Measurements from ENCODE around the gene NKAPD1.
"Not testable (repeated sequence)": the region's sequence is repeated elsewhere in the genome, so short reads cannot be mapped to it uniquely, and the experiment has no call there.

NKAPD1 gene, protein sequence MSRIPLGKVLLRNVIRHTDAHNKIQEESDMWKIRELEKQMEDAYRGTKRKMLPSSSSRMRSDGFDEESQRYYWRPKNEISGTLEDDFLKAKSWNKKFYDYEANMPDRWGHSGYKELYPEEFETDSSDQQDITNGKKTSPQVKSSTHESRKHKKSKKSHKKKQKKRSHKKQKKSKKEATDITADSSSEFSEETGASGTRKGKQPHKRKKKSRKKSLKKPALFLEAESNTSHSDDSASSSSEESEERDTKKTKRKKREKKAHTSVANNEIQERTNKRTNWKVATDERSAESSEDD

DNA sequence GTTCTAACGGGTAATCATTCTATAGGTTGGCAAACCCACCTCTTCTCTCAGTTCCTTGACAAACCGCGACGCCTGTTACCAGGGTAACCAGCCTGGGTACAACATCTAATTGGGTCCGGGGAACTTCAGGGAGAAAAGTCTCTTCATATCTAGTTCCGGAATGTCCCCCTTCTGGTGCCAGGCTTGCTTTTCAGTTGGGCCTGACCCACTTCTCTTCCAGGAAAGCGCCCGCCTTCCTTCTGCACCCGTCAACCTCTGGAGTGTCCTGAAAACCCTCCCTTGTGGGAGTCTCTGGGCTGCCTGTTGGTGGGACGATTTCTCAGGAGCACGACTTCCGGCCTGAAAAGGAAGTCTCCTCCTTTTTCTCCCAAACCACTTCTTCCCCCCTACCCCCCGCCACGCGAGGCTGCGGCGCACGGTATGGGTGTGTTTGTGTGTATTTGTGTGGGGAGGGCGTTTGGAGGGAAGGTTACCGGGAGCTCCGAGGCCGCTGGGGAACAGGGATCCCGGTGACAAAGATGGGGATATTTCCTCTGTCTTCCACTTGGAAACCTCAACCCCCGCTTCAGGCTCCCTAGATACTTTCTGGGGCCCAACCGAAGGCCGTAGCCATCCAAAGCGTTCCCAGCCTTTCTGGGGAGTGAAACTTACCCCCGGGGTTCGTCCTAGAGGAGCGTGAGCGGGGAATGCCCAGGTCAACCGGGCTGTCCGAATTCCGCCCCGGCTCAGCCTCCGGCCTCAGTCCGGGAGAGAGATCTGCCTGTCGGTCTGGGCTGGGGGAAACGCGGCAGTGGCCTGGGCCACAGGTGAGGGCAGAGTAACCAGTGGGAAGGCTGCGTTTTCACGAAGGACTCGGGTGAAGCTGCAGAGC is at the start of gene NKAPD1, which contains the start of gene PIH1D2:
TSS of gene NKAPD1 (plus strand) at position 359 of the 871 bp plus-strand sequence. CDS start 1,276 bp downstream, outside the sequence.
TSS of gene PIH1D2 (minus strand) at position 77 of the 871 bp plus-strand sequence. CDS start 843 bp downstream, outside the sequence.
- DNase-seq, result peak; percentile 94

DNA sequence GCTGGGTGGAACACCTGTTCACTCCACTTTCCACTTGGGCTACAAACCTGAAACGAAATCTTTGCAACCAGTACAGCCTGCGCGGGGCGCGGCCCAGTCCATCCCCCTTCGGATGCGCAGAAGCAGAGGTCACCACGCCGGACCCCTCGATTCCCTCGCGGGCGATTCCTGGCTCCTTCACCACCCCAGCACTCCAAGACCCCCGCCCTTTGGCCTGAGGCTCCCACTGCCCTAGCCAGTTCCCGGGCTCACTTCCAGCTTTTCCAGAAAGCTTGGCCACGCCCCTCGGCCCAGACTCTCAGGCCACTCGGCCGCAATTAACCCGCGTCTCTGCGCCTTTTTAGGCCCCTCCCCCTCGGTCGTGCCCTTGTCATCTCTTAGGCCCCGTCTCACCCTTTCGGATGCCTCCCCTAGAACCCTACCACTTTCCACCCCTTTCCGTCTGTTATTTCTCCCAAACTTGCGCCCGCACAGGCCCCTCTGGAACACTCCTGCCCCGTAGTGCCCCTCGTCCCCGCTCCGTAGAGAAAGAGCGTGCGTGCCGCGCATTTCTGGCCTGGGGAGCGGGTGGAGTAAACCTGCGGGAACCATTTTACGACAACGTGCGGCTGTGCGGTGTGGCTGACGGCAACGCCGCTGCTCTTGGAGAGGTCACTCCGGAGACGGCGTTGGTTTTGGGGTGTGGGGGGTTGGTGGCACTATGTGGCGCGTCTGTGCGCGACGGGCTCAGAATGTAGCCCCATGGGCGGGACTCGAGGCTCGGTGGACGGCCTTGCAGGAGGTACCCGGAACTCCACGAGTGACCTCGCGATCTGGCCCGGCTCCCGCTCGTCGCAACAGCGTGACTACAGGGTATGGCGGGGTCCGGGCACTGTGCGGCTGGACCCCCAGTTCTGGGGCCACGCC is 49.1 kb upstream of the NKAPD1 start, which contains the start of gene DLAT:
TSS of gene DLAT (plus strand) at position 636 of the 906 bp plus-strand sequence. CDS start at position 701, 65 bp downstream.
- peak; percentile 97 for DNase-seq

DNA sequence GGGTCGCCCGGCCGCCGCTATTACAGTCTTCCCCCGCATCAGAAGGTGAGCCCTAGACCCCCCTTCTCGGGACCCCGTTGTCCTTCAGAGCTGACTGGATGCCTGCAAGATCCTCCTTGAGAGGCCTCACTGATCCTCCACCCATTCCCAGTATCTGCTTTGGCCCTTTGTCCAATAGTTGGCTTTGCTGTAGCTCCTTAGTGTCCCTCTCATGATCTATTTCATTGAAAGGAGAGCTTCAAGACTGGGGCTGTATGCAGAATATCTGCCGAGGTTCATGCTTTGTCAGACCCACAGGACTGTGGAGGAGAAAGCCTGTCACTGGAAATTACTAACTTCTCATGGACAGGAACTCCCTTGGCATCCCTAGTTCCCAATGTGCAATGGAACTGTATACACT is 48.4 kb upstream of the NKAPD1 start:
- DNase-seq, result peak; percentile 49

DNA sequence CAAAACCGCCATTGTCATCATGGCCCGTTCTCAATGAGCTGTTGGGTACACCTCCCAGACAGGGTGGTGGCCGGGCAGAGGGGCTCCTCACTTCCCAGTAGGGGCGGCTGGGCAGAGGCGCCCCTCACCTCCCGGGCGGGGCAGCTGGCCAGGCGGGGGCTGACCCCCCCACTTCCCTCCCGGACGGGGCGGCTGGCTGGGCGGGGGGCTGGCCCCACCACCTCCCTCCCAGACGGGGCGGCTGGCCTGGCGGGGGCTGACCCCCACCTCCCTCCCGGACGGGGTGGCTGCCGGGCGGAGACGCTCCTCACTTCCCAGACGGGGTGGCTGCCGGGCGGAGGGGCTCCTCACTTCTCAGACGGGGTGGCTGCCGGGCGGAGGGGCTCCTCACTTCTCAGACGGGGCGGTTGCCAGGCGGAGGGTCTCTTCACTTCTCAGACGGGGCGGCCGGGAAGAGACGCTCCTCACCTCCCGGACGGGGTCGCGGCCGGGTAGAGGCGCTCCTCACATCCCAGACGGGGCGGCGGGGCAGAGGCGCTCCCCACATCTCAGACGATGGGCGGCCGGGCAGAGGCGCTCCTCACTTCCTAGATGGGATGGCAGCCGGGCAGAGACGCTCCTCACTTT is 47.2 kb upstream of the NKAPD1 start:
- not testable (repeated sequence) for DNase-seq

DNA sequence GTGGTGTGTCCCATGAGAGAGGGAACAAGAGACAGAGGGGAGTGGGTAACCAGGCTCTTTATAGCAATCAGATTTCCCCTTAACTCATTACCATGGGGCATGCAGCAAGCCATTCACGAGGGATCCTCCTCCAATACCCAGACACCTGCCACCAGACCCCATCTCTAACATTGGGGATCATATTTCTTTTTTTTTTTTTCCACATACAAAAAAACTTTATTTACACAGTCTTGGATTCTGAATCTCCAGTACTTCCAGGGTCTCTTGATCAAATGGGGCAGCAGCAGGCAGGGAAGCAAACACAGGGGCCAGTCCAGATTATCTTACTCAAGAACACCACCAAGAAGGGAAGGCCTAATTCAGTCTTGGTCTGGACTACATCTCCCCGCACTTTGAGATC is 44.6 kb upstream of the NKAPD1 start:
- DNase-seq, result no peak

DNA sequence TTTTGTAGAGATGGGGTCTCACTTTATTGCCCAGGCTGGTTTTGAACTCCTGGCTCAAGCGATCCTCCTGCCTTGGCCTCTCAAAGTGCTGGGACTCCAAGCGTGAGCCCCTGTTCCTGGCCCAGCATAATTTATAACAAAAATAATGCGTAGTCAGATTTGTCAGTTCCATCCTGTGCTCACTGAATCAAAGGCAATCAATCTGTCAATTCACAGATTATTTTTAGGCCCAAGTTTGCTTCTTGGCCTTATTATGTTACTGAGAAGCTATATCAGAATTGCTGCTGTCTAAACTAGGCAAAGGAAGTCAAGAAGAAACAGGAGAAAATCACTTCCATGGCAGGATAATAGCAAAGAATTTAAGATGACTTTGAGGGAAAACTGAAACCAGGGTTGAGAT is 40.2 kb upstream of the NKAPD1 start:
- DNase-seq, result no peak

DNA sequence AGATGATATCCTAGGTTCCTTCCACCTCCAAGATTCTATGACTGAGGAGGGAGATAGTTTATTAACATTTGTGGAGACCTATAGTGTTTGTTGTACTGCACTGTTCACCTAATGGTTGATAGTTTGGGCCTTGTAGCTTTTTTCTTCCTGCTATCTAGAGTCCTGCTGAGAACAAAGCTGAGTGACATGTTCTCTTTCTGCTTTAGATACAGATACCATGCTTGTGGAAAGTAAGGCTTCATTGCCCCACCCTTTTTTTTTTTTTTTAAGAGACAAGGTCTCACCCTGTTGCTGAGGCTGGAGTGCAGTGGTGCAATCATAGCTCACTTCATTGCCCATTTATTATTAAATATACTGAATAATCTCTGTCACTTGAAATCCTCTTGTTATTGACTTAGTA is 36.6 kb upstream of the NKAPD1 start:
- peak; percentile 14 for DNase-seq

DNA sequence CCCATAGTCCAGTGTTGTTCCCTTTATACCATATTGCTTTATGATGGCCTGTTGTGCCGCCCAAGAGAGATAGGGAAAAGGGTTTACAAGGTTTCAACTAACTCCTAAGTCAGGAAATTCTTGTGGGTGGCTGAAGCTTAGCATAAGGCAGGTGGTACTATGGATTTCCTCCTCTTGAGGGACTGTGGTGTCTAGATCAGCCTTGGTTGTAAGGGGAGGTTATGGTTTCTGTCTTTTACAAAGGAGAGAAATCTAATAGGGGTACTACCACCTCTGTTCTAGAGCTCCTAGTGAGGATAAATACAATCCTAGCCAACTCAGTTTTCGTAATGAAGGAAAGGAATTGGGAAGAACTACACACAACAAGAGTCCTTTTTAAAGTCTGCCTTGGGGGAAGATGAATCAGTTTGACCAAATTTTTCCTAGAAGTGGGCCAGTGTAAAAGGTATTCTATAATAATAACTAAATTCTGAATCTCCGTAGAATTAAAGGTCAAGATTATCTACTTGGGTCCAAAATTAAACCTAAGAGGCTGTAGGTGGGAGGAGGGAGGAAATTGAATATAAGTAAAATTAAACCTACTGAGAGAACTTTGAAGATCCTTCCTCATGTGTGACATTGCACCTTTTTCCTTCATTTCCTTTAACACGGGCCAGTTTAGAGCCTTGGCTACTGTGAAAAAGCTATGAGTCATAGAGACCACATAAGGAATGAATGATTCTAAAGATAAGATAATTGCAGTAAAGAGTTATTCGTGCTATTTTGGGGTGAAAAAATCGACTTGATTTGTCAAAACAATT is 31.7 kb upstream of the NKAPD1 start:
- DNase-seq, result peak; percentile 54

DNA sequence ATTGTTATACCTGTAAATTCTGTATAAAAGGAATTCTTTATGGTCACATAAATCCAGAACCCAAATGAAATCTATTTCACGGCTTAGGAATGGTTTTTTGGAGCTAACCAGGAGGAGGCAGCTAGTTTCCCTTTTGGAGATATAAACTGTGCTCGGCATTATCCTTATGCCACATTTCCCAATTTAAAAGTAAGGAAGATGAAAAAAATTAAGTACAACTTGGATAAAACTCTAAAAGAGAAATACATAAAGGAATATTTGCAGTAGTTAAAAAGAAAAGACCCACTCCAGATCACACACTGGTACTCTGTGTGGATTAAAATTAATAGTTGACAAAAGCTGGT is 31.2 kb upstream of the NKAPD1 start:
- DNase-seq, result no peak

DNA sequence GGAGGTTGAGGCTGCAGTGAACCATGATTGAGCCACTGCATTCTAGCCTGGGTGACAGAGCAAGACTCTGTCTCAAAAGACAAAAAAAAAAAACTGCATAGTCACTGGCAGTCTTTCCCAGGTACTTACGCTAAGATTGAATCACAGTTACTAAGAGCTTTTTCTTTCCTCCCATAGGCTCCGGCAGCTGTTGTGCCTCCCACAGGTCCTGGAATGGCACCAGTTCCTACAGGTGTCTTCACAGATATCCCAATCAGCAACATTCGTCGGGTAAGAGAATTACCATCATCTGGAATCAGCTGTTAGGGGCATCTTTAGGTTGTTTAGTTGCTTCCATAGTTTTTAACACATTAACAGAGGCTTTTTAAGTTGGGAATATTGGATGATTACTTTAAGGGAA is 29.1 kb upstream of the NKAPD1 start:
- DNase-seq, result no peak

DNA sequence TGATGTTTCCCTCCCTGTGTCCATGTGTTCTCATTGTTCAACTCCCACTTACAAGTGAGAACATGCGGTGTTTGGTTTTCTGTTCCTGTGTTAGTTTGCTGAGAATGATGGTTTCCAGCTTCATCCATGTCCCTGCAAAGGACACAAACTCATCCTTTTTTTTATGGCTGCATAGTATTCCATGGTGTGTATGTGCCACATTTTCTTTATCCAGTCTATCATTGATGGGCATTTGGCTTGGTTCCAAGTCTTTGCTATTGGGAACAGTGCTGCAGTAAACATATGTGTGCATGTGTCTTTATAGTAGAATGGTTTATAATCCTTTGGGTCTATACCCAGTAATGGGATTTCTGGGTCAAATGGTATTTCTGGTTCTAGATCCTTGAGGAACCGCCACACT is 27.5 kb upstream of the NKAPD1 start:
- DNase-seq, result not testable (repeated sequence)

DNA sequence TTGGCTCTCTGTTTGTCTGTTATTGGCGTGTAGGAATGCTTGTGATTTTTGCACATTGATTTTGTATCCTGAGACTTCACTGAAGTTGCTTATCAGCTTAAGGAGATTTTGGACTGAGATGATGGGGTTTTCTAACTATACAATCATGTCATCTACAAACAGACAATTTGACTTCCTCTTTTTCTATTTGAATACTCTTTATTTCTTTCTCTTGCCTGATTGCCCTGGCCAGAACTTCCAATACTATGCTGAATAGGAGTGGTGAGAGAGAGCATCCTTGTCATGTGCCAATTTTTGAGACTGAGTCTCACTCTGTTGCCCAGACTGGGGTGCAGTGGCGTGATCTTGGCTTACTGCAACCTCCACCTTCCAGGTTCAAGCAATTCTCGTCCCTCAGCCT is 25.8 kb upstream of the NKAPD1 start:
- DNase-seq, result peak; percentile 25

DNA sequence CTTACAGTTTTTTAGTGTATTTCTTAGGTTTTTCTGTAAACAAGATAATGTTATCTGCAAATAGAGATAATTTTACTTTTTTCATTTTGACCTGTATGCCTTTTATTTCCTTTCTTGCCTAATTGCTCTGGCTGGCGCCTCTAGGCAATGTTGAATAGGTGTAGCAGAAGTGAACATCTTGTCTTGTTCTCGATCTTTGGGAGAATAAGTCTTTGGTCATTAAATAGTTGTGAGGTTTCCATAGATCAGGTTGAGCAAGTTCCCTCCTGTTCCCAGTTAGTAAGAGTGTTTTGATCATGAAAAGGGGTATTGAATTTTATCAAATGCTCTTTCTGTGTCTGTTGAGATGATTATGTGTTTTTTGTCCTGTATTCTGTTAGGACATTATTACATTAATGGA is 24.3 kb upstream of the NKAPD1 start:
- DNase-seq, result no peak

DNA sequence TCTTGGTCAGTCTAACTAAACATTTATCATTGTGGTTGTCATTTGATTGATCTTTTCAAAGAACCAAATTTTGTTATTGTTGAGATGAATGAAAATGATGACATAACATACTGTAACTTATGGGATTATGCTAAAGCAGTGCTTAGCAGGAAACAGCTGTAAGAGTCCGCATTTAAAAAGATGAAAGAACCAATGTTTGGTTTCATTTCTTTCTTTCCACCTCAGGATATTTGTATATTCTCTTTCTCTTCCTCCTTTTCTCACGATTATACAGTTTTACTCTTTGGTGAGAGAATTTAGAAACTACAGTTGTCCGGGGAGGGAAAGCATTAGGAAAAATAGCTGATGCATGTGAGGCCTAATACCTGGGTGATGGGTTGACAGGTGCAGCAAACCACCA is 23.4 kb upstream of the NKAPD1 start:
- no peak for DNase-seq

DNA sequence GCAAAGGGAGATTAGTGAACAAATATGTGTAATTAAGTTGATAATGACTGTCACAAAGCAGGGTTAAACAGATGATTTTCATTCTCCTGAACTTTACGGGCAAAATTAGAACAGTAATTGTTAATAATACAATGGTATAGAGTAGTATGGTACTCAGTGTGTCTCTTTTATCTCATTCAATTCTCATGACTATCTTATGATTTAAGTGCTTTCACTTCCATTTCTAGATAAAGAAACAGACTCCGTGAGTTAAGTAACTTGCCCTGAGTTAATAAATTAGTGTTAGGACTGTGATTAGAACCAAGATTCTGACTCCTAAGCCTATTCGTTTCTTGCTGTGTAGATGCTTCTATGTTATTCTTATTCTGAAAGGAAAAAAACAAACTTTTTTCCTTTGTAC is 22.3 kb upstream of the NKAPD1 start:
- DNase-seq, result no peak

DNA sequence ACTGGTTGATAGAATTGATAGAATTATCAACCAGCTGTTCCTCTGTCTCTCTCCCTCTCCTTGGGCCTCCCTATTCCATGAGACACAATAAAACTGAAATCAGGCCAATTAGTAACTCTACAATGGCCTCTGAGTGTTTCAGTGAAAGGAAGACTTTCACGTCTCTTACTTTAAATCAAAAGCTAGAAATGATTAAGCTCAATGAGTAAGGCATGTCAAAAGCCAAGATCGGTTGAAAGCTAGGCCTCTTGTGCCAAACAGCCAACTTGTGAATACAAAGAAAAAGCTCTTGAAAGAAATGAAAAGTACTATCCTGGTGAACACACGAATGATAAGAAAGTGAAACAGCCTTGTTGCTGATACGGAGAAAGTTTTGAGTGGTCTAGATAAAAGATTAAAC is 16.9 kb upstream of the NKAPD1 start:
- DNase-seq, result no peak

DNA sequence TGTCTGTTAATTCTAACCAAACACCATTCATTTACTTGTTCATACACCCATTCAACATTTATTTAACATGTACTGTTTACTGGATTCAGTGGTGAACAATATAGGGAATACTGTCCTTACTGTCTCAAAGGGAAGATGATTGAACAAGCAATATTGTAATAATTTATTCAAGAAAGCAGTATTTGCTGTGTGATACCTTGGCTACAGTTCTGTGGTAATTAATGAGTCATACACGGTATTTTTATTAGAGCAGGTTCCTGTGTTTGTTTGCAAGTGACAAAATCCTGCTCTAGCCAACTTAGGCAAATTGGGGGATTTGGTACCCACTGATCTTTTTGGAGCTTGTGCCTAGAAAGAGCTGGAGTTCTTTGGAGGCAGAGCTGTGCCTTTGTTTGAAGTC is 16.0 kb upstream of the NKAPD1 start:
- DNase-seq, result no peak

DNA sequence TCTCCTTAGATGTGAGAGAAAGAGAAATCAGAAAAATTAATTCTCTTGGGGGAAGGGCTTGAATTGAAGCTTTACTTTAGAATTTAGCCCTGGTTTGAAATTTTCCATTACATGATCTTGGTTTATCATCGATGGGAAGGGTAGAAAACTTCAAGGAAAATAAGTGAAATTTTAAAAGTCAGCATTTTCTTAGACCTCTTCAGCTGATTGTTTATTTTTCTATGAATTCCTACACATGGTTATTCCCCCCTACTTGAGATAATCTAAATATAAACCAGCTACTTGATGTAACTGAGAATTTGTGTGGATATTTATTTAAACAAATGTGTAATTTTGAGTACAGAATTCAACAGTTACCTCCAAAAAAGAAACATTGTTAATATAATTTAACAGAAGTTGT is 11.2 kb upstream of the NKAPD1 start:
- DNase-seq, result no peak

DNA sequence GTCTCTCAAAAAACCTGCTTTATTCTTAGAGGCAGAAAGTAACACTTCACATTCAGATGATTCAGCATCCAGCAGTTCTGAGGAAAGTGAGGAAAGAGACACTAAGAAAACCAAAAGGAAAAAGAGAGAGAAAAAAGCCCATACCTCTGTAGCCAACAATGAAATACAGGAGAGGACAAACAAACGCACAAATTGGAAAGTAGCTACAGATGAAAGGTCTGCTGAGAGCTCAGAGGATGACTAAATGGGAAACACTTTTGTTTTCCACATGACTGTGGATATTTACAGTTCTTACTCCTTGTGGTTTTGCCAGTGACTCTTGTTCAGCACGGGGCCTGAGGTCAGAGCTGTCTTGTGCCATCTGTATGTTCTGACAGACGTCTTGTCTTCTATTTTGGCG is 8.6 kb downstream of the NKAPD1 start:
- DNase-seq, result no peak

DNA sequence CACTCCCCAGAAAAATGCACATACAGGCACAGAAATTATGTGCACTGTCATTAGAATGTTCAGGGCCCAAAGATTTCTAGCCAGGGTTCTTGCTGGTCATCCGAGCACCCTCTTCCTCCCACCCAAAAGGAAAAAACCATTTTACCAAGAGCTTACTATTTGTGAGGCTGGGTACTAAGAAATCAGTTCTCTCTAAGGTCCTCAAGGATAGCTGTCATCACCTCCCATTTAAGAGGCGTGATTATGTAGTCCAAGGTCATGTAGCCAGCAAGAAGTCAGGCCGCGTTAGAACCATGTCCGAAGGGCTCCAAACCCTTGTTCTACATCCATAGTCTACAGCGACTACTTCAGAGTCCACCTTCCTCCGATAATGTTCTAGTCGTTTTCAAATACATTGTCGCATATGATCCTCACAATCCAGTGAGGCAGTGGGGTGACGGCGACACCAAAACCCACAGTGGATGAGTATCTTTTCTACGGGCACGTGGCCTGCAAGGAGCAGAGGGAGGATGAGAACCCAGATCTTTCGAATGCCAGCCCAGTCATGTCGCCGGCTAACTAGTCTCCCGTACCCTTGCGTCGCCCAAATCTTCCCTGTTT is 11.8 kb downstream of the NKAPD1 start:
- DNase-seq, result peak; percentile 73

All from hematopoietic multipotent progenitor cell treated with erythropoietin and hydrocortisone succinate and interleukin-3 and kit ligand, for 4 days (in vitro differentiated cells).